ENCODE results near the gene TSHB.
"Not testable (repeated sequence)": the region's sequence is repeated elsewhere in the genome, so short reads cannot be mapped to it uniquely, and the experiment has no call there.

Gene TSHB

GRCh38 chr1:115029526-115029925, at the start of gene TSHB:
TSS of gene TSHB (plus strand) at chr1:115029826. CDS start at chr1:115033363, 3,537 bp downstream.
- in situ Hi-C loops (cut with MboI; ENCODE audit: low pct_unique_long_range_greater_than_20kb, low sequenced_read_pairs), result no loop called here
- no peak for DNase-seq

DNA sequence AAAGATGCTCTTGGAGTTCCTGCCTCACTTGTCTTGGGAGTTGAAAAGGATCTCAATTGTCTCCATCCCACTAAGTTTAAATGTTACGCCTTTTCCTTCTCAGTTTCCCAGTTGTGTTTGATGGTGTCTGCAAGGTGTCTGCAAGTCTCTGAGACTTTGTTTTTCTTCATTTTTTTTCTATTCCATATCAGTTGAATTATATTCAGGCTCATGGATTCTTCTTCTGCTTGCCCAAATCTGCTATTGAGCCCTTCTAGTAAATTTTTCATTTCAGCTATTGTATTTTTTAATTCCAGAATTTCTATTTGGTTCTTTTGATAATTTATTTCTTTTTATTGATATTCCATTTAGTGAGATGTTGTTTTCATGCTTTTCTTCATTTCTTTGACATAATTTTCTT, 47.4 kb upstream of the TSHB start:
- in situ Hi-C loops (cut with MboI; ENCODE audit: low pct_unique_long_range_greater_than_20kb, low sequenced_read_pairs), result loop anchor here (25.0 kb wide), 1 partner anchor 130 kb away; no protein-coding TSS in a partner anchor
- DNase-seq, result no peak

DNA sequence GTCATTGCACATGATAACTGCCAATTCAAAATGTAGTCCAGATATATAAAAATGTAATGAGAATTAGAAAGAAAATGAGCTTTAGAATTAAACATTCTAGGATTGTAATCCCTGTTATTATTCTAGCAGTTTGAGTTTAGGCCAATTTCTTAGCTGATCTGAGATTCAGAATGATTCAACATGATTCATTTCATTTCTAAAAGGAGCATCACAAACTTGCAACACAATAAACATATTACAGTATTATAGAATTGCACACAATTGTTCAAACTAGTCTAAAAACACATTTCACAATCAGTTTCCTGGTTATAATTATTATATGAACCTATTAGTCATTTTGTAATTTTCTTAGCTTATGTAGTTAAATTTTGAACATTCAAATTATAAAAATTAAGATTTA, 43.3 kb upstream of the TSHB start:
- DNase-seq, result no peak
- in situ Hi-C loops (cut with MboI; ENCODE audit: low pct_unique_long_range_greater_than_20kb, low sequenced_read_pairs), result loop anchor here (25.0 kb wide), 1 partner anchor 126 kb away; no protein-coding TSS in a partner anchor

GRCh38 chr1:114988095-114988494, 41.5 kb upstream of the TSHB start:
- in situ Hi-C loops (cut with MboI; ENCODE audit: low pct_unique_long_range_greater_than_20kb, low sequenced_read_pairs), result loop anchor here (25.0 kb wide), 1 partner anchor 124 kb away; no protein-coding TSS in a partner anchor
- no peak for DNase-seq

- in situ Hi-C loops (cut with MboI; ENCODE audit: low pct_unique_long_range_greater_than_20kb, low sequenced_read_pairs), result loop anchor here (25.0 kb wide), 1 partner anchor 115 kb away; no protein-coding TSS in a partner anchor
- DNase-seq, result no peak
These were observed 31.9 kb upstream of the TSHB start for GRCh38 chr1:114997510-114998289.

DNA sequence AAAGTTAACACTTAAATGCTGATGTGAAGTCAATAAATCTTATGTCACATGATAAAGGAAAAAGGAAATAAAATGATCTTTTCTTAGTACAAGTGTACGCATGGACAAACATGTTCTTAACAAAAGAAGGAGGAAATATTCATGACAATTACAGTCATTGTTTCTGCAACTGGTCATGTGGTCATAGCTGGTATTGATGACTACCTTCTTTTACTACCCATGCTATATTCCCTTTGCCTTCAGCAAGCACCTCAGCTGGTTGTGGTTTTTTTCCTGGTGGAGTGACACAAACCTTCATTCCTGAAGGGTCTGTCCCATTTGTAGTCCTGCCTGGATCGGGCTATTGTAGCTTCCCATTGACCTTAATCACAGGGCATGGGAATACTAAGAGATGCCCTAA, 23.4 kb upstream of the TSHB start:
- in situ Hi-C loops (cut with MboI; ENCODE audit: low pct_unique_long_range_greater_than_20kb, low sequenced_read_pairs), result no loop called here
- no peak for DNase-seq

- in situ Hi-C loops (cut with MboI; ENCODE audit: low pct_unique_long_range_greater_than_20kb, low sequenced_read_pairs), result no loop called here
- DNase-seq, result no peak
These were observed 17.6 kb upstream of the TSHB start for GRCh38 chr1:115012006-115012405.

- no peak for DNase-seq
- in situ Hi-C loops (cut with MboI; ENCODE audit: low pct_unique_long_range_greater_than_20kb, low sequenced_read_pairs), result no loop called here
These were observed 17.2 kb upstream of the TSHB start for GRCh38 chr1:115012434-115012833.

GRCh38 chr1:115013792-115014191, 15.8 kb upstream of the TSHB start:
- in situ Hi-C loops (cut with MboI; ENCODE audit: low pct_unique_long_range_greater_than_20kb, low sequenced_read_pairs), result no loop called here
- DNase-seq, result no peak

- DNase-seq; in situ Hi-C loops (cut with MboI; ENCODE audit: low pct_unique_long_range_greater_than_20kb, low sequenced_read_pairs): not testable (repeated sequence)
These were observed 10.1 kb upstream of the TSHB start for GRCh38 chr1:115019549-115019948.

DNA sequence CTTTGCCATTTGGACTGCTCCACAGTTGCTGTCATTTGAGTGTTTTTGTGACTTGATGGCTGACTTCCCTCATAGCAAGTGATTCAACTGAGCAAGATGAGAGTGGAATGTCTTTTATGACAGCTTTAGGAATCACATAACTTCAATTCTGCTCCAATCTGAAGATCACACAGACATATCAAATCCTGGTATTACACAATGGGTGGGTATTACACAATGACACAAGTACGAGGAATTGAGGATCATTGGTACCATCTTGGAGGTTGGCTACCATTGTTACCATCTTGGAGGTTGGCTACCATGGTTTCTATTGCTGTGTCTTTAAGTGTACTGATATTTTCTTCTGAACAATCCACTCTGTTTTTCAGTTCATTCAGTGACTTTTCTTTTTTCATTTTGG, 8.5 kb upstream of the TSHB start:
- in situ Hi-C loops (cut with MboI; ENCODE audit: low pct_unique_long_range_greater_than_20kb, low sequenced_read_pairs), result no loop called here
- no peak for DNase-seq

- DNase-seq, result no peak
- in situ Hi-C loops (cut with MboI; ENCODE audit: low pct_unique_long_range_greater_than_20kb, low sequenced_read_pairs), result no loop called here
These were observed 6.0 kb upstream of the TSHB start for GRCh38 chr1:115023593-115023992.

- no peak for DNase-seq
- in situ Hi-C loops (cut with MboI; ENCODE audit: low pct_unique_long_range_greater_than_20kb, low sequenced_read_pairs), result no loop called here
These were observed 2.0 kb downstream of the TSHB start for GRCh38 chr1:115031595-115031994.

DNA sequence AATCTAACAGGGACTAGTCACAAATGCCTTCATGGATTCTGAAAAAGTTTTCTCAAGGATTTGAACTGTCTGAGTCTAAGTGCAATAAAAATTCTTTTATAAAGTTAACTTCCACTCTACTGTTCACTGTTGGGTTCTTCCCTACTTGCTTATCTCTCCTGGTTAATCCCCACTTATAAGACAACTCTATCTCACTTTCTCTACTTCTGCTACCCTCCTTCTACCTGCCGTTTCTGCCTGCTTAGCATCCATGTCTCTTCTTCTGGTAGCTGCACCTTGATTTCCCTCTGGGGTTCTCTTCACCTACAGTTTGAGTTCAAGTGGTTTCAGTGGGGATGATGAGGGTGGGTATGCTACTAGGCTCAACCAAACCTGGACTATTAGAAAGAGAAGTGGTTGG, 6.0 kb downstream of the TSHB start:
- in situ Hi-C loops (cut with MboI; ENCODE audit: low pct_unique_long_range_greater_than_20kb, low sequenced_read_pairs), result no loop called here
- DNase-seq, result no peak

DNA sequence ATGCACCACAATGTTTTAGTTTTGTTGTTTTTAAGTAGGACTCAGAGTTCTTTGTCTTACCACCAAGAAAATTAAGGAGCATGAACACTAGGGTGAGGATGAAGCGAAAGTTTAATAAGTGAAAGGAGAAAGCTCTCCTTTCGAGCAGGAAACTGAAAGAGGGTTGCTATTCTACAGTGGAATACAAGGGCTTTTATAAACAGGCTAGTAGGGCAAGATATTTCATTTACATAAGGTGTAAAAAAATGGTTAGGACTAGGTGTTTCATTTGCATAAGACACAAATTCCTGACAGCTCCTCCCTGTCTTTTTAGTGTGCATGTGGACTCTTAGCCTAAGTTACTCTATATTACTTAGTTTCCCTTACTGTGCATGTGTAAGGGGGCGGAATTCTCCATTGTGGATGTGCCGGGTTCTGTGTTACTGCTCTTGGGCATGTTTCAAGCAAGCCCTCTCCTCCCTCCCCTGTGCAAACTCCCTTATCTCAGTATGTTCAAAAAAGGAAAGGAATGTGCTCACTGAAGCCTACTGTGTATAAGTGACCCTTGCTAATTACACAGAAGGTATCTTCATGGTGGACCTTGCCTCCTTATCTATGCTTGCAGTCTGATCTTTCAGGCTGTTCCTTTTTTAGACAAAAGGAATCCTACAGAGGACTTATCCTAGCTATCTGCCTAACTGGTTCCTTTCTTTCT, 7.3 kb downstream of the TSHB start:
- in situ Hi-C loops (cut with MboI; ENCODE audit: low pct_unique_long_range_greater_than_20kb, low sequenced_read_pairs), result no loop called here
- DNase-seq, result no peak

DNA sequence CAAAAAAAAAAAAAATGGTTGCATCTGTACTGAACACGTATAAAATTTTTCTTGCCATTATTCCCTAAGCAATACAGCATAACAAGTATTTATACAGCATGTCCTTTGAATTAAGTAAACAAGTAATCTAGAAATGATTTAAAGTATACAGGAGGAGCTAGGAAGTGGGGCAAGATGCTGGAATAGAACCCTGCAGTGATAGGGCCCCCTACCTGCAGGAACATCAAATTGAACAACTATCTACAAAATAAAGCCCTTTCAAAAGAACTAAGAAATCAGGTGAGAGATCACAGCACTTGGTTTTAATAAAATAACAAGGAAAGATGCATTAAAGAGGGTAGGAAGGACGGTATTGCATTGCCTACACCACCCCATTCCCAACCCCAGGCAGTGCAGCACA, 10.9 kb downstream of the TSHB start:
- in situ Hi-C loops (cut with MboI; ENCODE audit: low pct_unique_long_range_greater_than_20kb, low sequenced_read_pairs), result no loop called here
- no peak for DNase-seq

GRCh38 chr1:115041654-115042053, 12.0 kb downstream of the TSHB start:
- no peak for DNase-seq

DNA sequence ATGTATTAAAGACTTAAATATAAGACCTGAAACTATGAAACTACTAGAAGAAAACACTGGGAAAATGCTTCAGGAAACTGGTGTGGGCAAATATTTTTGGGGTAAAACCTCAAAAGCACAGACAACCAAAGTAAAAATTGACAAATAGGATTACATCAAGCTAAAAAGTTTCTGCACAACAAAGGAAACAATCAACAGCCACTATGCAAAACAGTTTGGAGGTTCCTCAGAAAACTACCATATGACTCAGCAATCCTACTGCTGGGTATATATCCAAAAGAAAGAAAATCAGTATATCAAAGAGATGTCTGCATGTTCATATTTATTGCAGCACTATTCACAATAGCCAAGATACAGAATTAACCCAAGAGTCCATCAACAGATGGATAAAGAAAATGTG, 17.1 kb downstream of the TSHB start:
- in situ Hi-C loops (cut with MboI; ENCODE audit: low pct_unique_long_range_greater_than_20kb, low sequenced_read_pairs), result no loop called here
- DNase-seq, result no peak

More at GRCh38 chr1:115041654-115042053, 12.0 kb downstream of the TSHB start:
- in situ Hi-C loops (cut with MboI; ENCODE audit: low pct_unique_long_range_greater_than_20kb, low sequenced_read_pairs), result no loop called here

DNA sequence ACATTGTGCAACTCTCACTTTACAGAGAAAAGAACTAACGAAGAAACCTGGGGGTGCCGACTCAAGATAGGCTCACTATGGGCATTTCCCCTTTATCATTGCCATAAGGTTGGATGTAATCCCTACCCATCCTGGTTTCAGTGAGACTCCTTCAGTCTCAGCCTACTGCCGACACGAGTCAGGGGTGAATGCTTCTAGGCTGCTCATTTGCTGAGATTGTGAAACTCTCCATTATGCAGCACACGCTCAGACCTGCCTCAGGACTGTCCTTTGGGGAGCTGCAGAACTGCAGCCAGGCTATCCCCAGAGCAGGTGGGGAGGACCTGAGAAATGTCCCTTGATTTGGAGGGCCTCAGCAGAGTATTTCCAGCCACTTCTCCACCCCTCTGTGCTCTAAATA, 22.2 kb downstream of the TSHB start:
- in situ Hi-C loops (cut with MboI; ENCODE audit: low pct_unique_long_range_greater_than_20kb, low sequenced_read_pairs), result no loop called here
- no peak for DNase-seq

GRCh38 chr1:115052454-115053083, 22.9 kb downstream of the TSHB start:
- in situ Hi-C loops (cut with MboI; ENCODE audit: low pct_unique_long_range_greater_than_20kb, low sequenced_read_pairs), result no loop called here
- peak; percentile 66 for DNase-seq
